Heart right ventricle (tissue), 16 donors: Measurements from ENCODE around the gene RAD51B. TPM values are rescaled to one million over a fixed set of nuclear protein-coding genes. Genes with fewer than 3 reads are reported as not detected.

Source experiments
- ATAC-seq, 8 donors: fragments of 200-7000 bp; cut with Tn5 transposase; one replicate each; pipeline ENCODE4 v1.9.1; 2020; ENCODE audit warnings: mild to moderate bottlenecking in 8 of 8, moderate library complexity in 8 of 8, moderate number of reproducible peaks in 1 of 8
- DNase-seq, 2 donors: peaks; one replicate each; pipeline ENCODE4 v3.0.0-alpha.2; 2020
- H3K27ac ChIP-seq, 10 donors: fragments of 200-600 bp; sonication (generic) in 2 of 10; one replicate each; pipeline versions ENCODE4 v1.5.0 to v1.8.0; 2020 to 2022; ENCODE audit warnings: mild to moderate bottlenecking in 3 of 10
- H3K27me3 ChIP-seq, 7 donors: fragments of 200-600 bp; one replicate each; pipeline ENCODE4 v1.8.0; 2021 to 2022; ENCODE audit warnings: mild to moderate bottlenecking in 2 of 7
- H3K36me3 ChIP-seq, 9 donors: fragments of 200-600 bp; sonication (generic) in 1 of 9; one replicate each; pipeline versions ENCODE4 v1.5.0 to v1.8.0; 2020 to 2022; ENCODE audit warnings: mild to moderate bottlenecking in 2 of 9
- H3K4me1 ChIP-seq, 9 donors: fragments of 200-600 bp; sonication (generic) in 1 of 9; one replicate each; pipeline versions ENCODE4 v1.5.0 to v1.8.0; 2020 to 2022; ENCODE audit warnings: mild to moderate bottlenecking in 4 of 9
- H3K4me3 ChIP-seq, 10 donors: fragments of 200-600 bp; sonication (generic) in 2 of 10; one replicate each; pipeline versions ENCODE4 v1.5.0 to v1.8.0; 2020 to 2022; ENCODE audit warnings: mild to moderate bottlenecking in 7 of 10, moderate library complexity in 2 of 10
- H3K9me3 ChIP-seq, 11 donors: fragments of 200-600 bp in 10 of 11; sonication (generic) in 2 of 11; one replicate each; pipeline versions ENCODE4 v1.5.0 to v1.8.0; 2013 to 2022; ENCODE audit warnings: mild to moderate bottlenecking in 2 of 11, control low read depth in 1 of 11, moderate library complexity in 1 of 11
- WGBS, 2 donors: extraction: QIAGEN DNeasy Blood & Tissue Kit; methylation state at CpG; one replicate each; pipeline ENCODE4 v1.1.7; 2013; ENCODE audit warnings: inconsistent platforms in 1 of 2; 5-methylcytosine and 5-hydroxymethylcytosine counted together
- intact Hi-C, 10 donors: fragments of 100-400 bp; cut with DNase I; formaldehyde crosslinking; loops; one replicate each; pipeline versions ENCODE4 v1.11.1 to v1.14.2; 2022
- polyA plus RNA-seq, 2 donors: library from polyadenylated mRNA; stranded (reverse); fragments of 200-250 nt; gene quantifications; one replicate each; pipeline ENCODE4 v1.2.3, GENCODE V29; 2013
- total RNA-seq, 10 donors: library from RNA; stranded (reverse); fragmentation: NEBNext Ultra II Directional in 3 of 10; extraction: Animal tissue kit (Norgen Biotek cat#: 25700) in 3 of 10; gene quantifications; one replicate each; pipeline versions ENCODE4 v1.2.1 to v1.2.4, GENCODE V29; 2021 to 2023
- TF ChIP-seq, protein P1 (sequence below), 9 donors: fragments of 200-600 bp; sonication (generic) in 2 of 9; IDR thresholded peaks; one replicate each; pipeline versions ENCODE4 v1.5.0 to v1.8.0; 2021 to 2022; ENCODE audit warnings: antibody characterized with exemption in 9 of 9, mild to moderate bottlenecking in 5 of 9, moderate library complexity in 1 of 9
- donor health status: Arrhythmogenic right ventricular cardiomyopathy.
- donor health status: ischemic (EF 13 %, LVEDD 7.1; RV severe dilation, severe dysfunction).
- donor health status: healthy with polysubstance abuse.
- donor health status: DM: no; HTN: yes; CAD: no.
- donor health status: DM: no; HTN: no; CAD: no.
- donor health status: ischemic (EF 25% LVEDD 6.9; RV normal size, moderate dysfunction).
- donor health status: ischemic (EF 25% LVEDD 5.7; RV mildly dilated, moderate dysfunction).
- donor health status: healthy.
- donor health status: DM: yes; HTN: yes; CAD: no.
- donor health status: Ischemic cardiomyopathy.
- donor health status: ischemic (EF 35%, LVEDD 5.7; RV mildly dilated, moderate dysfunction).
- donor health status: nonischemic (EF 11% LVEDD 7.7; RV severe dilation, severe dysfunction).
- donor health status: DM: yes; HTN: yes; CAD: no.
- donor health status: PGD.
- donor health status: ischemic (EF 29% LVEDD 5.4; RV normal size, mild dysfunction).
- donor health status: nonischemic (EF 23%, LVEDD 6.1; RV moderate dilation, normal function).

Gene RAD51B
- total and polyA plus RNA-seq, 12 donors, result 0.88 to 8.6 (median 3.5) TPM

DNA sequence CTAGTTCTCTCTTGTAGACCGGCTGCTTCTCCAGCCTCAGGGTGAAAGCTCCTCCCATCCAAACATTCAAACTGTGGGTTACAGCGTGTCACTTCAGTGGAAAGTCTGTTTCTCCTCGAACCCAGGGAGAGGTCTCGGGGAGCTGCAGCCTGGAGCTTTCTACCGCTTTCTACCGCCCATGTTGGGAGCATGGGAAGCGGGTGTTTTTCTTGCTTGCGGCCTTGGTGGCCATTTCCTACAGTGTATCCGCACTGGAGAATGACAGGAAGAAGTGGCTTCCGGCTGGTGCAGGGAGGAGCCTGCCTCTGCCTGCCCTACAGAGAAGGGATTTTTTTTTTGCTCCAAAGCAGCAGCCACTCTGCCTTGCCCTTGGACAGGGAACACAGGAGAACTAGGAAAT lies 952.1 kb downstream of the RAD51B start:
- TF ChIP-seq, protein P1, sequence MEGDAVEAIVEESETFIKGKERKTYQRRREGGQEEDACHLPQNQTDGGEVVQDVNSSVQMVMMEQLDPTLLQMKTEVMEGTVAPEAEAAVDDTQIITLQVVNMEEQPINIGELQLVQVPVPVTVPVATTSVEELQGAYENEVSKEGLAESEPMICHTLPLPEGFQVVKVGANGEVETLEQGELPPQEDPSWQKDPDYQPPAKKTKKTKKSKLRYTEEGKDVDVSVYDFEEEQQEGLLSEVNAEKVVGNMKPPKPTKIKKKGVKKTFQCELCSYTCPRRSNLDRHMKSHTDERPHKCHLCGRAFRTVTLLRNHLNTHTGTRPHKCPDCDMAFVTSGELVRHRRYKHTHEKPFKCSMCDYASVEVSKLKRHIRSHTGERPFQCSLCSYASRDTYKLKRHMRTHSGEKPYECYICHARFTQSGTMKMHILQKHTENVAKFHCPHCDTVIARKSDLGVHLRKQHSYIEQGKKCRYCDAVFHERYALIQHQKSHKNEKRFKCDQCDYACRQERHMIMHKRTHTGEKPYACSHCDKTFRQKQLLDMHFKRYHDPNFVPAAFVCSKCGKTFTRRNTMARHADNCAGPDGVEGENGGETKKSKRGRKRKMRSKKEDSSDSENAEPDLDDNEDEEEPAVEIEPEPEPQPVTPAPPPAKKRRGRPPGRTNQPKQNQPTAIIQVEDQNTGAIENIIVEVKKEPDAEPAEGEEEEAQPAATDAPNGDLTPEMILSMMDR (IDR thresholded peaks at IDR 0.05), result no peak
- DNase-seq (peak; percentile 45 to 77), ATAC-seq (peak; percentile 71 to 95 (median 90))
- peaks cover 0 to 46% (median 23%) of the 10 kb centered on the region in 9 donors for H3K4me1 ChIP-seq
- peaks cover 0 to 11% (median 2%) of the 10 kb centered on the region in 11 donors for H3K9me3 ChIP-seq
- WGBS, 2 donors, result 45 to 52% methylated on average over 10 of the region's 10 CpGs
- peak overlapping the region; percentile 37 to 91 (median 82) for H3K27ac ChIP-seq
- H3K36me3 ChIP-seq, result no peaks in the 10 kb centered on the region
- H3K27me3 ChIP-seq, result no peaks in the 10 kb centered on the region
- intact Hi-C loops, result no loop called here
- H3K4me3 ChIP-seq, result no peak overlapping the region

DNA sequence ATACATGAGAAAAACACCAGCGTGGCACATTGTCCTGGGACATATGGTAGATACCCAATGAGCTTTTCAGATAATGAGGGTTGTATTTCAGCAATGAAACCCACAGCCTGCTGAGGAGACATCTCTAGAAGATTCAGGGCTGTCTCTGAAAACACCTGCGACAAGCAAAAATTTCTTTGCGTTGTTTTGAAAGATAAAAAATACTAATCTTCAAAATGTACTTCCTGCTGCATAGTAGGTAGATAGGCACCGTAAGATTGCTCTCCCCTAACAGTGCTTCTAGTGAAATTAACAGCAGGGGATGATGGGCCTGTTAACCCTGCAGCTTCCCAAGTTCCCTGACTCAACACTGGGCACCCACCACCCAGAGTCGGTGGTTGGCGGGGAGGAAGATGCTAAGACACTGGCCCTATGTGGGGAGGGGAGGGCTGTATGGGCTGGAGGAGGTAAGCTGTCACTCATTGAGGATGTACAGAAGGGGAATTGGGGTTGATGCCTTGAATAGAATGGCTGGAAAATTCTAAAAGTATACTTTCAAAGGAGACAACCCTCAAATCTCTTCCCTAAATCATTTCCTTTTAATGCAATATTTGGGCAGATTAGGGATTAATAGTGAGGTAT lies 953.3 kb downstream of the RAD51B start:
- Histone ChIP-seq H3K4me1 (peaks cover 0 to 46% (median 23%) of the 10 kb centered on the region in 9 donors), H3K27ac (peak overlapping the region in 9 of 10 donors; percentile 56 to 91 (median 82)), H3K27me3 (no peaks in the 10 kb centered on the region), H3K36me3 (no peaks in the 10 kb centered on the region), H3K9me3 (peaks cover 0 to 11% (median 2%) of the 10 kb centered on the region in 11 donors), H3K4me3 (no peak overlapping the region)
- intact Hi-C loops, result no loop called here
- DNase-seq (no peak), ATAC-seq (no peak)
- TF ChIP-seq, protein P1 (IDR thresholded peaks at IDR 0.05), result no peak
- WGBS, 2 donors, result 76 to 86% methylated on average over 6 of the region's 6 CpGs

DNA sequence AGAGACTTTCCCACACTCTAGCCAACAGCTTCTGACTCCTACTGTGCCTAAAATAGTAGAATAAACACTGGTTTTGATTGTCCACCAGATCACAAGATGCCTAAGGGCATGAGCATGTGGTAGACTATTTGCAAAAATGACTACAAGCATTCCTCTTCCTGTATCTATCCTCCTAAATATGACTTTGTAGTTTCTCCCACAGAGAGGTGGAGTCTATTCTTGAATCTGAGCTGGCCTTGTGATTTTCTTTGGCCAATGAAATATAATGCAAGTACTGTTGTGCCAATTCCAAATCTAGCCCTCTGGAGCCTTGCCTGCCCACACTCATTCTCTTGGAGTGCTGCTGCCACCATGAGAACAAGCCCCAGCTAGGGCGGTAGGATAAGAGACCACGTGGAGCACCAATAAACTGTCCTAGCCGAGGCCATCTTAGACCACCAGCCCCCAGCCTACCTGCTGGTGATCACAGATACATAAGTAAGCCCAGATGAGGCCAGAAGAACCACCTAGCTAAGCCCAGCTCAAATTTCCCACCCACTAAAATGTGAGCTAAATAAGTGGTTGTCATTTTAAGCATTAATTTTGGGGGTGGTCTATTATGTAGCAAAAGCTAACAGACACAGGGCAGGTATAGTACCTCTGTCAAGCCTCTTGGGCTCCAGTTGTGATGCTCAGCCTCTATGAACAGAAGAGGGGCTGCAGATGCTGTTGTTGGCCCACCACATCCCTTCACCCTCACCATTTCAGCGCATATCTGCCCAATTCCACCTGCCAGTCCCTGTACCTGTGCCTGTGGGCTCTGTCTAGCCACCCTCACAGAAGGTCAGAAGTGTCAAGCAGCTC lies 955.4 kb downstream of the RAD51B start:
- H3K27me3 ChIP-seq, result no peaks in the 10 kb centered on the region
- TF ChIP-seq, protein P1 (IDR thresholded peaks at IDR 0.05), result no peak
- H3K27ac ChIP-seq, result peak overlapping the region in 2 of 10 donors; percentile 20 to 91
- no peaks in the 10 kb centered on the region for H3K36me3 ChIP-seq
- intact Hi-C loops, result no loop called here
- DNase-seq (no peak), ATAC-seq (no peak)
- peaks cover 1 to 66% (median 42%) of the 10 kb centered on the region in 9 donors for H3K4me1 ChIP-seq
- WGBS, 2 donors, result 92 to 96% methylated on average over 4 of the region's 4 CpGs
- peaks cover 0 to 11% (median 2%) of the 10 kb centered on the region in 11 donors for H3K9me3 ChIP-seq
- H3K4me3 ChIP-seq, result no peak overlapping the region

DNA sequence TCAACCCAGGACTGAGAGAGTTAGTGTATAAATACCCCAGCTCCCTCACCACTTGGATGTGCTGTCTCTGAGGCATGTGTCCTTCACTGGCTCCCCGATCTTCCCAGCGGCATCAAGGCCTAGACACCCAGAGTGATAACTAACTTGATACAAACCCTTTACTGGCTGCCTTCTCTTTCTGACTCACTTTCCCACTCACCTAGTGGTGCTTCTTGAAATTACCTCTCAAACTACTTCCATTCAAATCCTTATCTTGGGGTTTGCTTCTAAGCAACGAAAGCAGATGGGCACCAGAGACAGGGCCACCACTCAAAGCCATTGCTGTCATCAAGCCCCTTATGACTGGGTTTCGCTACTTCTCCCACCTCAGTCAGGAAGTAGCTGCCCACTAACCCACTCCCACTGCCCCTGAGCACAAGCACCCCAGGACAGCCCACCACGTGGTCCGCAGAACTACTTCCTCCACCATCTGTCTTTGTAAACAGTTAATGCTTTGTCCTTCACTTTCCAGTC lies 956.1 kb downstream of the RAD51B start:
- Histone ChIP-seq H3K36me3 (no peaks in the 10 kb centered on the region), H3K27me3 (no peaks in the 10 kb centered on the region), H3K9me3 (peaks cover 0 to 11% (median 2%) of the 10 kb centered on the region in 11 donors), H3K4me1 (peaks cover 8 to 71% (median 45%) of the 10 kb centered on the region in 9 donors), H3K27ac (no peak overlapping the region), H3K4me3 (no peak overlapping the region)
- 88 to 92% methylated on average over 6 of the region's 6 CpGs for whole genome bisulfite sequencing, 2 donors
- DNase-seq (no peak), ATAC-seq (no peak)
- intact Hi-C loops, result no loop called here
- TF ChIP-seq, protein P1 (IDR thresholded peaks at IDR 0.05), result no peak
